Trophoblast cell (in vitro differentiated cells and primary cell): ENCODE results near the gene CADPS2.

ENCODE experiments used
- DNase-seq, 2 donors: peaks; one replicate each; pipeline ENCODE4 v3.0.0-alpha.2; 2016
- H2AFZ ChIP-seq: 2 replicates; pipeline ENCODE4 v1.6.1; 2013; ENCODE audit warnings: low read length, moderate library complexity, mild to moderate bottlenecking; ENCODE audit not compliant: insufficient read depth, poor library complexity
- H2AK5ac ChIP-seq: 2 replicates; pipeline ENCODE4 v1.6.1; 2013; ENCODE audit warnings: mild to moderate bottlenecking, low read length
- H2BK120ac ChIP-seq: 2 replicates; pipeline ENCODE4 v1.6.1; 2013; ENCODE audit warnings: low read length, mild to moderate bottlenecking, moderate library complexity; ENCODE audit not compliant: insufficient read depth, poor library complexity
- H2BK12ac ChIP-seq: 2 replicates; pipeline ENCODE4 v1.6.1; 2013; ENCODE audit warnings: mild to moderate bottlenecking, low read length, moderate library complexity
- H2BK5ac ChIP-seq: 2 replicates; pipeline ENCODE4 v1.6.1; 2013; ENCODE audit warnings: low read length, low read depth, moderate library complexity, mild to moderate bottlenecking; ENCODE audit not compliant: poor library complexity
- H3K14ac ChIP-seq: 2 replicates; pipeline ENCODE4 v1.6.1; 2013; ENCODE audit warnings: mild to moderate bottlenecking, low read length
- H3K18ac ChIP-seq: 2 replicates; pipeline ENCODE4 v1.6.1; 2013; ENCODE audit warnings: mild to moderate bottlenecking, low read length
- H3K23ac ChIP-seq: 2 replicates; pipeline ENCODE4 v1.6.1; 2013; ENCODE audit warnings: low read length
- H3K27ac ChIP-seq: 2 replicates; pipeline ENCODE4 v1.5.1; 2013; ENCODE audit warnings: low read depth, mild to moderate bottlenecking, inconsistent platforms, low read length, moderate library complexity
- H3K27me3 ChIP-seq: 2 replicates; pipeline ENCODE4 v1.6.1; 2013; ENCODE audit warnings: inconsistent platforms, mild to moderate bottlenecking, low read length, moderate library complexity; ENCODE audit not compliant: insufficient read depth
- H3K36me3 ChIP-seq, 2 experiments: 1 replicate in 1 of 2; 2 replicates in 1 of 2; pipeline ENCODE4 v1.6.1; 2013; ENCODE audit warnings: low read length in 2 of 2, mild to moderate bottlenecking in 2 of 2, moderate library complexity in 1 of 2; ENCODE audit not compliant: insufficient read depth in 2 of 2, control insufficient read depth in 1 of 2
- H3K4ac ChIP-seq: 2 replicates; pipeline ENCODE4 v1.6.1; 2013; ENCODE audit warnings: low read depth, mild to moderate bottlenecking, low read length, moderate library complexity
- H3K4me1 ChIP-seq, 2 experiments: 1 replicate in 1 of 2; 2 replicates in 1 of 2; pipeline ENCODE4 v1.6.1; 2013; ENCODE audit warnings: low read length in 2 of 2, mild to moderate bottlenecking in 2 of 2, moderate library complexity in 1 of 2; ENCODE audit not compliant: insufficient read depth in 2 of 2, control insufficient read depth in 1 of 2
- H3K4me2 ChIP-seq: 2 replicates; pipeline ENCODE4 v1.6.1; 2013; ENCODE audit warnings: inconsistent platforms, mild to moderate bottlenecking, low read length, moderate library complexity
- H3K4me3 ChIP-seq: 2 replicates; pipeline ENCODE4 v1.5.1; 2013; ENCODE audit warnings: mild to moderate bottlenecking, low read depth, low read length, inconsistent platforms
- H3K79me1 ChIP-seq: one replicate; pipeline ENCODE4 v1.6.1; 2013; ENCODE audit warnings: low read length
- H3K79me2 ChIP-seq: 2 replicates; pipeline ENCODE4 v1.6.1; 2013; ENCODE audit warnings: low read length, mild to moderate bottlenecking; ENCODE audit not compliant: control insufficient read depth, insufficient read depth, poor library complexity
- H3K9ac ChIP-seq: 2 replicates; pipeline ENCODE4 v1.6.1; 2013; ENCODE audit warnings: mild to moderate bottlenecking, low read length
- H3K9me3 ChIP-seq: 2 replicates; pipeline ENCODE4 v1.6.1; 2013; ENCODE audit warnings: low read depth, mild to moderate bottlenecking, control low read depth, inconsistent platforms, low read length; ENCODE audit not compliant: insufficient read depth
- H4K12ac ChIP-seq: 2 replicates; pipeline ENCODE4 v1.6.1; 2013; ENCODE audit warnings: low read depth, mild to moderate bottlenecking, low read length, moderate library complexity
- H4K8ac ChIP-seq: 2 replicates; pipeline ENCODE4 v1.6.1; 2013; ENCODE audit warnings: low read depth, mild to moderate bottlenecking, low read length, moderate library complexity
- H4K91ac ChIP-seq: one replicate; pipeline ENCODE4 v1.6.1; 2013; ENCODE audit warnings: low read depth, mild to moderate bottlenecking, low read length, moderate library complexity
- WGBS: extraction: QIAGEN DNeasy Blood & Tissue Kit; methylation state at CpG from one replicate; pipeline ENCODE4 v1.1.7; 2013; ENCODE audit warnings: missing lambda C conversion rate; ENCODE audit not compliant: insufficient read length, insufficient coverage; ENCODE audit errors: extremely low coverage; 5-methylcytosine and 5-hydroxymethylcytosine counted together

CADPS2 gene

DNA sequence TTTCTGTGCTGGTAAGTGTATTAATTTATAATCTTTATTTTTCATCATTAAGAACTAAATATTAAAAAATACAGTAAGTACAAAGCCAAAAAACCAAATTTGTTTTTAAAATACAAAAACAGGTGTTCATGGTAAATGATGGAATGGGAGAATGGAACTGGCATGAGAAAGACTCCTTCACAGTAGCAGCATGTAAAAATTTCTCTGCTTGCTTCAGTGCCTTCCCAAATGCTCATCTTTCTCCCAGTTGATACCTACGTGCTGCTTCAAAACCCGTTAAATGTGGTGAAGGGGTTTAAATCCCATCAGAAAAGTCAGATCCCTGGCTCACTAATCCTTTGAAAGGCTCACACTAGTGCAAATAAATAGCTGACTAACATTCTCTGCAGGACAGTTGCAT, 191.6 kb downstream of the CADPS2 start:
- H3K9me3 ChIP-seq = peaks cover 4% of the 10 kb centered on the region
- H3K4me2 ChIP-seq = no peak overlapping the region
- H3K4me1 ChIP-seq = no peaks in the 10 kb centered on the region
- no peak for DNase-seq
- H2BK12ac ChIP-seq = no peak overlapping the region
- no peak overlapping the region for H3K27ac ChIP-seq
- no CpG with 5 or more reads among the region's 2 CpGs for WGBS
- H3K23ac ChIP-seq = no peak overlapping the region
- no peaks in the 10 kb centered on the region for H3K79me1 ChIP-seq
- H3K18ac ChIP-seq = no peak overlapping the region
- H4K91ac ChIP-seq = no peak overlapping the region
- H2AFZ ChIP-seq = no peak overlapping the region
- H3K36me3 ChIP-seq = no peaks in the 10 kb centered on the region
- H3K14ac ChIP-seq = no peak overlapping the region
- no peak overlapping the region for H3K4ac ChIP-seq
- no peak overlapping the region for H3K9ac ChIP-seq
- no peaks in the 10 kb centered on the region for H3K79me2 ChIP-seq
- no peak overlapping the region for H4K8ac ChIP-seq
- H4K12ac ChIP-seq = no peak overlapping the region
- H3K4me3 ChIP-seq = no peak overlapping the region
- H2BK5ac ChIP-seq = no peak overlapping the region
- H2AK5ac ChIP-seq = no peak overlapping the region
- no peak overlapping the region for H2BK120ac ChIP-seq
- no peaks in the 10 kb centered on the region for H3K27me3 ChIP-seq

DNA sequence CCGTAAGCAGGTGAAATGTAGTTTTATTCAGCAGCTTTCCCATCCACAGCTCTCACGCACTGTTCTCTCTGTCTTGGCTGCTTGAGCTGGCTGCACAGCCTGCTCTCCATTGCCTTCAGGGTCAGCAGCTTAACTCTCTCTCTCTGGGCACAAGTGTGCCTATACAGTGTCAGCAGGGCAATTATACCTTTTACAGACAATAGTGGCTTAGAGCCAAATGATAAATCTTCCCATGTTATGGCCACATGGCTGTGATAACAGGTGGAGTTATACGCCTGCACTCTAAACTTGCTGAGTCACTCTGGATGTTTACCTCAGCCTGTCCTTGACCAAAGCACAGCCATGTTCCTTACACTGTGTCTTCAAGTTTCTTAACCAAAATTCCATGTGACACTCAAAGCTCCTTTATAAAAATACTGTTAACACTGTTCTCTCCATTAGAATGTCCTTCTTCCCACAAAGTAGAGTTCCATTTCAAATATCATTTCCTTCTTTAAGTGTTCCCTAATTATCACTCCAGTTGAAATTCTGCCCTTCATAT, 193.4 kb downstream of the CADPS2 start:
- Histone ChIP-seq H4K91ac (no peak overlapping the region), H3K79me2 (no peaks in the 10 kb centered on the region), H3K27me3 (no peaks in the 10 kb centered on the region), H3K36me3 (no peaks in the 10 kb centered on the region), H3K27ac (no peak overlapping the region), H3K79me1 (no peaks in the 10 kb centered on the region), H4K8ac (no peak overlapping the region), H3K4me3 (no peak overlapping the region), H2BK12ac (no peak overlapping the region), H3K18ac (no peak overlapping the region), H3K4me2 (no peak overlapping the region), H2AK5ac (no peak overlapping the region), H3K14ac (no peak overlapping the region), H2BK120ac (no peak overlapping the region), H3K4me1 (no peaks in the 10 kb centered on the region), H4K12ac (no peak overlapping the region), H3K9ac (no peak overlapping the region), H3K23ac (no peak overlapping the region), H2BK5ac (no peak overlapping the region), H2AFZ (no peak overlapping the region), H3K9me3 (peaks cover 4% of the 10 kb centered on the region), H3K4ac (no peak overlapping the region)
- WGBS = no CpG with 5 or more reads among the region's 3 CpGs
- DNase-seq = no peak

- Histone ChIP-seq H3K36me3 (no peaks in the 10 kb centered on the region), H3K18ac (no peak overlapping the region), H3K79me1 (no peaks in the 10 kb centered on the region), H3K9me3 (peaks cover 4% of the 10 kb centered on the region), H4K91ac (no peak overlapping the region), H4K8ac (no peak overlapping the region), H4K12ac (no peak overlapping the region), H3K27ac (no peak overlapping the region), H3K4me1 (no peaks in the 10 kb centered on the region), H2BK120ac (no peak overlapping the region), H3K4ac (no peak overlapping the region), H3K4me2 (no peak overlapping the region), H3K4me3 (no peak overlapping the region), H3K79me2 (no peaks in the 10 kb centered on the region), H2BK5ac (no peak overlapping the region), H3K14ac (no peak overlapping the region), H2AK5ac (no peak overlapping the region), H3K23ac (no peak overlapping the region), H2AFZ (no peak overlapping the region), H3K27me3 (no peaks in the 10 kb centered on the region), H2BK12ac (no peak overlapping the region), H3K9ac (no peak overlapping the region)
- WGBS = no CpG with 5 or more reads among the region's 14 CpGs
- no peak for DNase-seq
Measured at GRCh38 chr7:122691569-122692235, 194.6 kb downstream of the CADPS2 start.

GRCh38 chr7:122689346-122690109, 196.7 kb downstream of the CADPS2 start:
- H3K18ac ChIP-seq = no peak overlapping the region
- no peak overlapping the region for H3K27ac ChIP-seq
- peaks cover 4% of the 10 kb centered on the region for H3K9me3 ChIP-seq
- H3K4me1 ChIP-seq = peaks cover 0 to 2% of the 10 kb centered on the region in 2 experiments
- H3K4me3 ChIP-seq = peak overlapping the region; percentile 60
- no CpG with 5 or more reads among the region's 13 CpGs for WGBS
- no peak overlapping the region for H4K91ac ChIP-seq
- H2BK120ac ChIP-seq = no peak overlapping the region
- no peaks in the 10 kb centered on the region for H3K79me1 ChIP-seq
- H4K8ac ChIP-seq = no peak overlapping the region
- H2BK5ac ChIP-seq = no peak overlapping the region
- no peak overlapping the region for H3K14ac ChIP-seq
- H3K4ac ChIP-seq = no peak overlapping the region
- no peak for DNase-seq
- H2AFZ ChIP-seq = no peak overlapping the region
- no peaks in the 10 kb centered on the region for H3K79me2 ChIP-seq
- no peak overlapping the region for H2AK5ac ChIP-seq
- no peaks in the 10 kb centered on the region for H3K27me3 ChIP-seq
- no peaks in the 10 kb centered on the region for H3K36me3 ChIP-seq
- H3K23ac ChIP-seq = no peak overlapping the region
- H3K4me2 ChIP-seq = no peak overlapping the region
- no peak overlapping the region for H3K9ac ChIP-seq
- no peak overlapping the region for H4K12ac ChIP-seq
- H2BK12ac ChIP-seq = no peak overlapping the region
